ENCODE results near the gene AP2A1. TPM values are rescaled to one million over a fixed set of nuclear protein-coding genes. Genes with fewer than 3 reads are reported as not detected.

The AP2A1 gene
- total RNA-seq, 2 donors from 2014 or later: 43.5 to 45.9 TPM

GRCh38 chr19:49730166-49730565 is 36.6 kb upstream of the AP2A1 start:
- Histone ChIP-seq H3K27ac (no peak overlapping the region), H3K27me3 (no peaks in the 10 kb centered on the region), H3K36me3 (replicated peaks in 1 of 2; ENCODE audit: insufficient read depth in 1 of 2, low read depth in 2 of 2) (no peaks in the 10 kb centered on the region), H3K4me1 (no peaks in the 10 kb centered on the region), H3K9me3 (no peaks in the 10 kb centered on the region), H3K4me3 (no peak overlapping the region)
- intact Hi-C loops (cut with DNase I): no loop called here
- no peak for DNase-seq
- TF ChIP-seq POLR2A (IDR thresholded peaks at IDR 0.05): no peak
- TF ChIP-seq, protein P1, sequence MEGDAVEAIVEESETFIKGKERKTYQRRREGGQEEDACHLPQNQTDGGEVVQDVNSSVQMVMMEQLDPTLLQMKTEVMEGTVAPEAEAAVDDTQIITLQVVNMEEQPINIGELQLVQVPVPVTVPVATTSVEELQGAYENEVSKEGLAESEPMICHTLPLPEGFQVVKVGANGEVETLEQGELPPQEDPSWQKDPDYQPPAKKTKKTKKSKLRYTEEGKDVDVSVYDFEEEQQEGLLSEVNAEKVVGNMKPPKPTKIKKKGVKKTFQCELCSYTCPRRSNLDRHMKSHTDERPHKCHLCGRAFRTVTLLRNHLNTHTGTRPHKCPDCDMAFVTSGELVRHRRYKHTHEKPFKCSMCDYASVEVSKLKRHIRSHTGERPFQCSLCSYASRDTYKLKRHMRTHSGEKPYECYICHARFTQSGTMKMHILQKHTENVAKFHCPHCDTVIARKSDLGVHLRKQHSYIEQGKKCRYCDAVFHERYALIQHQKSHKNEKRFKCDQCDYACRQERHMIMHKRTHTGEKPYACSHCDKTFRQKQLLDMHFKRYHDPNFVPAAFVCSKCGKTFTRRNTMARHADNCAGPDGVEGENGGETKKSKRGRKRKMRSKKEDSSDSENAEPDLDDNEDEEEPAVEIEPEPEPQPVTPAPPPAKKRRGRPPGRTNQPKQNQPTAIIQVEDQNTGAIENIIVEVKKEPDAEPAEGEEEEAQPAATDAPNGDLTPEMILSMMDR (IDR thresholded peaks at IDR 0.05): no peak
- WGBS, 2 donors: 81 to 82% methylated on average over 5 of the region's 5 CpGs
- ATAC-seq: no peak

GRCh38 chr19:49738268-49738667 is 28.5 kb upstream of the AP2A1 start:
- no peak for TF ChIP-seq POLR2A (IDR thresholded peaks at IDR 0.05)
- no peak for DNase-seq
- WGBS, 2 donors: 66 to 76% methylated on average over 4 of the region's 4 CpGs
- Histone ChIP-seq H3K36me3 (replicated peaks in 1 of 2; ENCODE audit: insufficient read depth in 1 of 2, low read depth in 2 of 2) (no peaks in the 10 kb centered on the region), H3K4me1 (no peaks in the 10 kb centered on the region), H3K9me3 (no peaks in the 10 kb centered on the region), H3K27me3 (no peaks in the 10 kb centered on the region), H3K27ac (no peak overlapping the region), H3K4me3 (no peak overlapping the region)
- intact Hi-C loops (cut with DNase I): no loop called here
- ATAC-seq: no peak

DNA sequence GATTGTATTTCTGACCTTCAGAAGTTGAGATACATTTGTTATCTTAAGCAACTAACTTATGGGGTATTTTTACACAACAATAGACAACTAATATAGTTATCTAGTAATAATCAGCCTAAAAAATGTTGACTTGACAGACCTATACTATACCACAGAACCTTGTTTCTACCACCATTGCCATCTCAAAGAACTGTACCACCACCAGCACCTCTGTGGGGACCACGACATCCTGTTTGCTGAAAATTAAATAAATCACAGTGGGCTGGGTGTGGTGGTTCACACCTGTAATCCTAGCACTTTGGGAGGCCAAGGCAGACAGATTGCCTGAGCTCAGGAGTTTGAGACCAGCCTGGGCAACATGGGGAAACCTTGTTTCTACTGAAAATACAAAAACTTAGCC is 27.7 kb upstream of the AP2A1 start:
- intact Hi-C loops (cut with DNase I): no loop called here
- Histone ChIP-seq H3K27me3 (no peaks in the 10 kb centered on the region), H3K36me3 (replicated peaks in 1 of 2; ENCODE audit: insufficient read depth in 1 of 2, low read depth in 2 of 2) (no peaks in the 10 kb centered on the region), H3K27ac (no peak overlapping the region), H3K9me3 (no peaks in the 10 kb centered on the region), H3K4me1 (no peaks in the 10 kb centered on the region), H3K4me3 (no peak overlapping the region)
- ATAC-seq (no peak), DNase-seq (no peak)
- 67 to 86% methylated on average over 1 of the region's 1 CpG for WGBS, 2 donors
- no peak for TF ChIP-seq POLR2A (IDR thresholded peaks at IDR 0.05)
- TF ChIP-seq, protein P1 (IDR thresholded peaks at IDR 0.05): no peak

DNA sequence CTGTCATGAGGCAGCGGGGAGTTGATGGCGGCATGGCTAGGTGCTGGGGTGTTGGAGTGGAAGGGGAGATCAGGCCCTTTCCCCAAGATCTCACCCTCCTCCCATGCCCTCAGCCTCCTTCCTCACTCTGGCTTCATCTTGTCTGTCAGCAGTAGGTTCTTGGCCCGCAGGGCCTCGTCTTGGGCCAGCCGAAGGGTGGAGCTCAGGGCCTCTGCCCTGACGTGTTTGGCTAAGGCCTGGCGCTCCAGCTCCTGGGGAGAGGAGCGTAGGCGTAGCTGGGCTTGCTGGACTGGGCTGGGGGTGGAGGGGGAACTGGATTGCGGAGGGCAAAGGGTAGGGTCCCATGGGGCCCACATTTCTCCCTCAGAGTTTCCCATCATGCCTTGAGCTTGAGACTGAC is 26.9 kb upstream of the AP2A1 start:
- H3K27ac ChIP-seq: no peak overlapping the region
- no peak overlapping the region for H3K4me3 ChIP-seq
- no peak for DNase-seq
- H3K9me3 ChIP-seq: no peaks in the 10 kb centered on the region
- intact Hi-C loops (cut with DNase I): no loop called here
- ATAC-seq: no peak
- no peaks in the 10 kb centered on the region for H3K4me1 ChIP-seq
- WGBS, 2 donors: 67 to 92% methylated on average over 1 to 10 of the region's 10 CpGs
- H3K27me3 ChIP-seq: no peaks in the 10 kb centered on the region
- H3K36me3 ChIP-seq (replicated peaks in 1 of 2; ENCODE audit: insufficient read depth in 1 of 2, low read depth in 2 of 2): no peaks in the 10 kb centered on the region
- TF ChIP-seq POLR2A (IDR thresholded peaks at IDR 0.05): no peak
- TF ChIP-seq, protein P1 (IDR thresholded peaks at IDR 0.05): no peak

DNA sequence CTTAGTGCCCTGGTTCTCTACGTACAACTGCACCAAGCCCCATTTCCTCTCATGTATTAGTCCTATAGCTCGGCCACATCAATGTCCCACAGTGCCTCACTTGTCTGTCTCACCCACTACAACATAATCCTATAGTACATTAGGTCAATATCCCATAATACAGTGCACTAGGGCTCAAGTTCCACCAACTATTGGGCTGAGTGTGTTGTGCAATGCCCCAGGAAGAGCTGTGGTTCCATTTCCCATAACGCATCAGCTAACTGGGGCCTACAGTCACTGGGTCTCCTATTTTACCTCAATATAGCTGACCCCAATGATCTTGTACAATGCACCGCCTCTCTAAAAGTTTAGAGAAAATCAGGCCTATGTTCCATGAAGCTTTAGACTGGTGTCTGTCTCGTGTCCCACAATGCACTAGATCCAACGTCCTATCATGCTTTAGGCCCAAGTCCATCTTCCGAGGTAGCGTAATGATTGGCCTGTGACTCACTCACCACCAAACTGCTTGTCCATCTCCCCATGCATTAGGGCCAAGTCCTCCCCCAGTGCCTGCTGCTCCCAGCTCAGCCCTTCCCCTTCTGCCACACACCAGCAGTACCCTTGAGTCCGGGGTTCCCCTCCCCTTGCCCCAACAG is 25.5 kb upstream of the AP2A1 start:
- no peak overlapping the region for H3K27ac ChIP-seq
- intact Hi-C loops (cut with DNase I): no loop called here
- no peaks in the 10 kb centered on the region for H3K36me3 ChIP-seq (replicated peaks in 1 of 2; ENCODE audit: insufficient read depth in 1 of 2, low read depth in 2 of 2)
- no peaks in the 10 kb centered on the region for H3K9me3 ChIP-seq
- ATAC-seq (no peak), DNase-seq (no peak)
- no peak overlapping the region for H3K4me3 ChIP-seq
- no peaks in the 10 kb centered on the region for H3K4me1 ChIP-seq
- H3K27me3 ChIP-seq: no peaks in the 10 kb centered on the region
- TF ChIP-seq, protein P1 (IDR thresholded peaks at IDR 0.05): no peak
- no peak for TF ChIP-seq POLR2A (IDR thresholded peaks at IDR 0.05)
- WGBS, 2 donors: 78% methylated on average over 9 of the region's 9 CpGs
